Activated T-cell treated with anti-CD3 and anti-CD28 coated beads for 48 hours (primary cell): ENCODE data around the gene CPVL.

Experiments
- DNase-seq: peaks from one replicate; pipeline ENCODE4 v3.0.0-alpha.2; 2020; ENCODE audit warnings: low read depth

The CPVL gene

DNA sequence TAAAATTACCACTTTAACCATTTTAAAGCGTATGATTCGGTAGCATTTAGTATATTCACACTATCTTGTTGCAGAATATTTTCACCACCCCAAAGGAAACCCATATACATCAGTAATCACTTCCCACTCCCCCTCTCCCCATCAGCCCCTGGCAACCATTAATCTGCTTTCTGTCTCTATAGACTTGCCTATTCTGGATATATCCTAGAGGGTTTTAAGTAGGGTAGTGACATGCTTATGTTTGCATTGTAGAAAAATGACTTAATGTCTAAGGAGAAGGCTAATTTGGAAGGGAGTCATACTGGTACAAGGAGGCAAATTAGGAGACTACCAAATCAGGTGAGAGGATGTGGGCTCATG, 145.6 kb downstream of the CPVL start:
- no peak for DNase-seq

DNA sequence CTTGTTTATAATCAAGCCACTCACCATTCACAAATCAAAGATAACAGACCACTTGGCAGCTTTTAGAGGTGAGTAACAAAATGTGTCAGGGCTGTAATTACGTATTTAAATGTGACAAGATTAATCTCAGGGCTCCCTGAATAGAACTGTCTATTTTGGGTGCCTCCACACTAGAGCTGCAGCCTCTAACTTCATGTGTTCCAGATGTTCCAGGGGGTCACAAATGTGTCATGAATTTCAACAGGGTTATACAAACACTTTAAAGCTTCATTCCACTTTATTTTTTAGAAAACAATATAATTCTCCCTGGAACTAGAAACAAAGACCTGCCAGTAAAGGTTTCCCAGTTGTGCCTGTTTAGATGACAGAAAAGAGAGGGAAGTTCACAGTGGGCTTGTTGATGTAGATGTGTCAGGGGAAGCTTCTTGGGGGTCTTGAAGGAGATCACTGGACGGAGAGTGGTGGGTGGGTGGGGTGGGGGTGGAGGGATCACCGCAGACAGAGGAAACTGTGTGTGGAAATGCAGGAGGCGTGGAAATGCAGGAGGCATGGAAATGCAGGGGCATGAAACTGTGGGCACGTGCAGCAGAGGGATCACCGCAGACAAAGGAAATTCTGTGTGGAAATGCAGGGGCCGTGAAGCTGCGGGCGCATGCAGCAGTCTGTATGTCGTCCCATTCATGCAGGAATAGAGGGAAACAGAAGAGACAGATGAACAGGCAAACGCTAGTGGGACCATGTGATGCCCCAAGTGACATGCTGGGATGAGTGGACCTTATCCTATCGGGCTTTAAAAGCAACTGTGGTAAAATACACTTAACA, 146.2 kb downstream of the CPVL start:
- no peak for DNase-seq

- no peak for DNase-seq
These were observed 146.9 kb downstream of the CPVL start for GRCh38 chr7:28999427-28999826.

DNA sequence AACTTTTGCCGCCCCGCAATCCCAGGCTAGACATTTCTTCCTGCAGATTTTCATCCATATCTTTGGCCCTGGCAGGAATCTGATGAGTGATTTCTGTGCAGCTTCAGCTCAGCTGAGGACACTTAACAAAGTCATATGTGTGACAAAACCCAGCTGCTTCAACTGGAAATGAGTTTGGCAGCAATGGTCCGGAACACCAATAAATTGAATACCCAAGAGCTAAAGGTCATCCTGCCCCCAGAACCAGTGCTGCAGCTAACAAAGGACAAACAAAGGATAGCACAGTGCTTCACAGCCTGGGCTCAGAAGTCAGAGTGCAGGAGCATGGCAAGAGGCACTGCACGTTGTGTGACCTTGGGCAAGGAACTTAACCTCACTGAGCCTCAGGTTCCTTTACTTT, 148.2 kb downstream of the CPVL start:
- no peak for DNase-seq

DNA sequence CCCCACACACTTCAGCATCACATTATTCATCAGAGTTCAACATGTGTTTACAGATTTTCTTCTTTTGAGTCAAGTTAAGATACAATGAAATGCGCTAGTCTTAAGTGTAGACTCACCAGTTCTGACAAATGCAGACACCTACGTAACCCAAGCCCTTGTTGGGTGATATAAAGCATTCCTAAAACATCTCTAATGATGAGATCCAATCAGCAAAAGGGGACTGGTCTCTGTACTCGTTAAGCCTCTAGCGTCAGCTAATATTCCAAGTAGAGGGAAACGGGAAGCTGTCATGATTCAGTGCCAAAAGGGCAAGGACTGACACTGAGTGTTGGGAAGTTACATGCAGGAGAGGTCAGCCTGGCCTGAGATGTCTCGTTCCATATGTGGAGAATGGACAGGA, 149.5 kb downstream of the CPVL start:
- DNase-seq, result no peak

DNA sequence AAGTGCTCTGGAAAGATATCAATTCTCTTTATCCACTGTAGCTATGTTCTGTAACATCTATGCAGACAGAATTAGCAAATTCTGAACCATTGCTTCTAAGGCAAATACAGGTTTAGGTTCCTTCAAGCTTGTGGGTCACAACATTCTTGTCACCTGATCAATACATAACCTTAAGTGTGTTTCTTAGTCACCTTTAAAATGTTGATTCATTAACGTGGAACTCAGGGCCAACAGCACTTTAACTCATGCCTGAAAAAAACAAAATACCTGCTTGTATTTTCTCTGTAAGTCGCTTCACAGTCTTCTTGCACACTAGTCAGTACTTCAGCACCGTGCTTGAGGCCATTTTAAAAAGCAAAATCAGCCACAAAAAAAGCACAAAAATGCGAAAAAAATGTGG, 153.0 kb downstream of the CPVL start:
- DNase-seq, result no peak

- no peak for DNase-seq
These were observed 153.5 kb downstream of the CPVL start for GRCh38 chr7:28992798-28993197.

GRCh38 chr7:28990200-28990960, 156.0 kb downstream of the CPVL start:
- DNase-seq, result no peak

- no peak for DNase-seq
These were observed 156.9 kb downstream of the CPVL start for GRCh38 chr7:28989211-28989980.

DNA sequence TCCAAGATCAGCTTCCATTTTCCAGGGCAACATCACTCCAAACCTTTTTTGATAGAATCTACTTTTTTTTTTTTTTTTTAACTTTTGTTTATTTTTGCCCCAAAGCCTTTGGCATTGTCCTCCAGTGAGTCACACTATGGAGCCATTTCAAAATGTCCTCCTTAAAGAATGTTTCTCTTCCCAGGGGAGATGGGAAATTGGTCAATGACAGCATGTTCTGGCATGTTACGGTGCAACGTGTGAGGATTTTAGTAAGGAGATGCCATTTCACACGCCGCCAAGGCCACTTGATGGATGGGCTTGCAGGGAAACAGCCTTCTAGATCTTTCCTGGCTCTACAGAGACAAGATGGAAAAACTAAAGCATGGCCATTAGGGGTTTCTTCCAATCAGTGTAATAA, 157.5 kb downstream of the CPVL start:
- DNase-seq, result no peak

- no peak for DNase-seq
These were observed 158.2 kb downstream of the CPVL start for GRCh38 chr7:28988091-28988490.

- DNase-seq, result no peak
These were observed 159.6 kb downstream of the CPVL start for GRCh38 chr7:28986765-28987110.

GRCh38 chr7:28986028-28986764, 160.1 kb downstream of the CPVL start:
- DNase-seq, result no peak

- no peak for DNase-seq
These were observed 161.7 kb downstream of the CPVL start for GRCh38 chr7:28984631-28985030.

DNA sequence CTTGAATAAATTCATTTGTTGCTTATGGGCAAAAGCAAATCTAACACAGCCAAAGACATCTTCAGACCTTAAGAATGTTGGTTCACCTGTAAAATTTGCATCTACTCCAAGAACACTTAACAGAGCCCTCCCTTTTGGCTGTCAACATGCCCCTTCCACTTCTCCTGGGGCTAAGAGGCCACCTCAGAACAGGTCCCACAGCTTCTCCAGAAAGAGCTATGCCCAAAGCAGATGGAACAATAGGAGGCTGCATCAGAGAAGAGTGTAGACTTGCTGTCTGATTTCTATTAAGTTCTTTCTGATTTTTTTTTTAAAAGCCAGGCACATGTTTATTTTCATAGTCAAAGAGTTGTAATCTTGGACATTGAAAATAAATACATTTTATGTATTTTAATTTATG, 162.1 kb downstream of the CPVL start:
- no peak for DNase-seq

DNA sequence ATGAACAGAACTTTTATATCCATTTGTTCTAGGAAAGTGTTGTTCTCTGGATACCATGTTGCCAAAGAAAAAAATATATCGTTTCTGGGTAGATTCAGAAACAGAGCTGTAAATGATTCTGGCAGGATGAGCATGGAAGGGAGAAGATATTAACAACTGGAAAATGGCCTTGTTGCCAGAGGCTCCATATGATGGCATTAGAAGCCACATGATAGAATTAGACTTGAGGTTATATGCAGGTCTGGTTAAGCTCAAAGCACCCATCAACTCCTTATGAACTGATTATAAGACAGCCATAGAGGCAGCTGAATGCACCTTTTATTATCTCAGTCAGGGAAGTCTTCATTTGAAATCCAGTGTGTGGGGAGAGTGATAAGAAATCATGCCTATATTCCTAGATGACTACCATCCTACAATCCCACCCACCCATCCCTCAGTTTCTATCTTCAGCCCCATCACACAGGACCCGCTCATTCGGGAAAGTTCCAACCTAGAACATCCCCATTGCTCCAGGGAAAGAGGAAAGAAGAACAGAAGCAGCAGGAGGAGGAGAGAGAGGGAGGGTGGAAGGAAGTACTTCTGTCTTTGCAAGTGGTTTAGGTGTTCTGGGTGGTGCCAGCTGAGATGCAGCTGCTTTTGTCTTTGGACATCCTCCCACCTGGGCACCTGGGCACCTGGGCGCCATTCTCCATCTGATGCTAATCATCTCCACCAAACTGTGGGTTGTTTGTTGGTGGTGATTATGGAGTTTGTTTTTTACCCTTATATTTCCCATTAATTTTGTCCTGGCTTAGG, 162.7 kb downstream of the CPVL start:
- no peak for DNase-seq

GRCh38 chr7:28981161-28981465, 165.2 kb downstream of the CPVL start:
- DNase-seq, result no peak

DNA sequence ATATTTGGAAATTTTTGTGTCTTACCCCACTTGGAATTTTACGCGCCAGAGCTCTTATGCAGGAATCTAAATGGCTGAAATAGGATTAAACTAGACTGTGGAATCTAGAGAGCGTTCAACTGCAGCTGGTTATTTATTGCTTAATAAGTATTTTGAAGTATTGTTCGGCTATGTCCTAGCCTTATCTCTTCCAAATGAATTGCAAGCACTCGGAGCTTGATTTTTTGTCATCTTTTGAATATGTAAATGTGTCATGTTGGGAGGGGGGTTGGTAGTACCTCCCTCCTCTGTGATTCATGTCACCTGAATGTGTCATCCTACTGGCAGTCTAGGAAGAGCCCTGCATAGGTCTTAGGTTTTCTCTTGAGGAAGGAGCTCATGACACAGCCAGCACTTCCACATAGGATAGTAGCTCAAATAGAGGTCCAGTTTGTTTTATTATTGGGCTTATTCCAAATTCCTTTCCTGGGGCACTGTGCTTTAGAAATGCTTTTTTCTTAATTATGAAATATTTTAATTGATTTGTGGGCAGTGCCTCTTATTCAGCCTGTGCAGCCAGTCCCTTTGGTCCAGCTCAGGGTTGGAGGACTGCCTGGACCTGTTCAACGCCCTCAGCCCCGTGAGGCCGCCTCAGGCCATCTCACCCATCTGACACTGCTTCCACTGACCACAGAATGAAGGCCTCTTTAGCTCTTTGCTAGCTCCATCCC, 165.7 kb downstream of the CPVL start:
- no peak for DNase-seq

- no peak for DNase-seq
These were observed 166.6 kb downstream of the CPVL start for GRCh38 chr7:28979776-28980175.

GRCh38 chr7:28977881-28978280, 168.5 kb downstream of the CPVL start:
- DNase-seq, result no peak

DNA sequence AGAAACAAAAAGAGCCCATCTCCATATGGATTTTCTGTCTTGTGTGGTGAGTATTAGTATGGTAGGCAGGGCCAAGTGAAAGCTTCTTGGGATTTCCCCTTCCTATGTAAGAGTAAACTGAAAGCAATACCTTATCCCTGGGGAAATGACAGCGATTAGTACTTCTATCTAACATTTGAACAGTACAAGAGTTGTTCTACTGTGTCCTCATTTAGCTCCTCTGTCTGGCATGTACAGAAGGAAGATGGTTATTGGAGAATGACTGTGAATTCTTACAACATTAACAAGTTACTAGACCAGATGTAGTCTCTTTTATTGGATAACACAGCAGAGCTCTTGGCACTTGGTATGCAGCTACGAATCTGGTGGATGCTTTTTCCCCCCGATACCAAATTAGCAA, 170.3 kb downstream of the CPVL start:
- no peak for DNase-seq
